Measurements from ENCODE around the gene SLC45A3. TPM values are rescaled to one million over a fixed set of nuclear protein-coding genes. Genes with fewer than 3 reads are reported as not detected.

Gene SLC45A3
- total RNA-seq, 4 donors from 2014 or later: 0.76 to 1.2 (median 1.0) TPM; not detected in 1

DNA sequence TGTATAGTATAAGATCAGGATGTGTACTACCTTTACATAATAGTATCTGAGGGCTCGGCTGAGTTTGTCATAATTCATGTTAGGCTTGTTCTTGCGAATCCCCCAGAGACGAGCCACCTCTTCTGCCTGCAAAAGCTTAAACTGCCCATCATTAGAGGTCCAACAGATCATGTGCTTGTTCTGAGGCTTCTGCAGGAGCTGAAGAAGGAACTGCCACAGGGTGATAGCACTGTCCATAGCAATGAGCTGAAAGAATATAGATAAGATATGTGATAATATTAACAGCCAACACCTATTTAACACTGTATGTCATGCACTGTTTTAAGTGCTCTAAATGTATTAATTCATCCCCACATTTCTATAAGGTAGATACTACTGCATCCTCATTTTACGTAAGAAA is 56.7 kb downstream of the SLC45A3 start:
- Histone ChIP-seq H3K27ac (no peak overlapping the region), H3K4me3 (no peak overlapping the region), H3K36me3 (peaks cover 0 to 38% of the 10 kb centered on the region in 2 donors), H3K27me3 (no peaks in the 10 kb centered on the region), H3K4me1 (peaks cover 11 to 16% of the 10 kb centered on the region in 2 donors), H3K9me3 (no peaks in the 10 kb centered on the region)
- in situ Hi-C loops (cut with MboI; ENCODE audit: low sequenced_read_pairs in 4 of 4) (no loop called here), intact Hi-C loops (cut with DNase I; ENCODE audit: low total_unique reads) (no loop called here)
- DNase-seq (no peak), ATAC-seq (no peak)
- TF ChIP-seq POLR2A (IDR thresholded peaks at IDR 0.05): no peak
- TF ChIP-seq, protein P1, sequence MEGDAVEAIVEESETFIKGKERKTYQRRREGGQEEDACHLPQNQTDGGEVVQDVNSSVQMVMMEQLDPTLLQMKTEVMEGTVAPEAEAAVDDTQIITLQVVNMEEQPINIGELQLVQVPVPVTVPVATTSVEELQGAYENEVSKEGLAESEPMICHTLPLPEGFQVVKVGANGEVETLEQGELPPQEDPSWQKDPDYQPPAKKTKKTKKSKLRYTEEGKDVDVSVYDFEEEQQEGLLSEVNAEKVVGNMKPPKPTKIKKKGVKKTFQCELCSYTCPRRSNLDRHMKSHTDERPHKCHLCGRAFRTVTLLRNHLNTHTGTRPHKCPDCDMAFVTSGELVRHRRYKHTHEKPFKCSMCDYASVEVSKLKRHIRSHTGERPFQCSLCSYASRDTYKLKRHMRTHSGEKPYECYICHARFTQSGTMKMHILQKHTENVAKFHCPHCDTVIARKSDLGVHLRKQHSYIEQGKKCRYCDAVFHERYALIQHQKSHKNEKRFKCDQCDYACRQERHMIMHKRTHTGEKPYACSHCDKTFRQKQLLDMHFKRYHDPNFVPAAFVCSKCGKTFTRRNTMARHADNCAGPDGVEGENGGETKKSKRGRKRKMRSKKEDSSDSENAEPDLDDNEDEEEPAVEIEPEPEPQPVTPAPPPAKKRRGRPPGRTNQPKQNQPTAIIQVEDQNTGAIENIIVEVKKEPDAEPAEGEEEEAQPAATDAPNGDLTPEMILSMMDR (IDR thresholded peaks at IDR 0.05 in 4 of 5, conservative IDR thresholded peaks at IDR 0.05 in 1 of 5): no peak

DNA sequence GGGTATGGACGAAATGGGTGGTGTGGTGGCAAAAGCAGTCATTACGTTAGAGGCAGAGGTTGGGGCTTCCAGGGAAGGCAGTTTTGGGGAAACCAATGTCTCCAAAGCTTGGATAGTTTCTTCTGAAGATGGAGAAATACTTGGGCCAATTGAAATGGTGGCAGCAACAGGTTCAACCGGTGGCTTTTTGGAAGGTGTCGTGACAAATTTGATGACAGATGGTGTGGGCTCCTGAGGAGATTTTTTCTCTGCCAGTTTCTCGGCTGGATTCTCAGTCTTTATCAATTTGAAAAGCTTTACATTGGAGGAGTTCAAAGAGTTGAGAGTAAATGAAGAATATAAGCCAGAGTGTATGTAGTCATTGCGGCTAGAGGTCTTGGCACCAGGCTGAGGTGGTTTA is 60.0 kb downstream of the SLC45A3 start:
- no peak overlapping the region for H3K4me3 ChIP-seq
- H3K27me3 ChIP-seq: no peaks in the 10 kb centered on the region
- TF ChIP-seq POLR2A (IDR thresholded peaks at IDR 0.05): no peak
- TF ChIP-seq, protein P1 (IDR thresholded peaks at IDR 0.05 in 4 of 5, conservative IDR thresholded peaks at IDR 0.05 in 1 of 5): no peak
- peaks cover 0 to 72% of the 10 kb centered on the region in 2 donors for H3K36me3 ChIP-seq
- H3K27ac ChIP-seq: no peak overlapping the region
- DNase-seq (no peak), ATAC-seq (no peak)
- intact Hi-C loops (cut with DNase I; ENCODE audit: low total_unique reads): no loop called here
- H3K4me1 ChIP-seq: peaks cover 0 to 6% of the 10 kb centered on the region in 2 donors
- H3K9me3 ChIP-seq: no peaks in the 10 kb centered on the region
- in situ Hi-C loops (cut with MboI; ENCODE audit: low sequenced_read_pairs in 4 of 4): no loop called here

DNA sequence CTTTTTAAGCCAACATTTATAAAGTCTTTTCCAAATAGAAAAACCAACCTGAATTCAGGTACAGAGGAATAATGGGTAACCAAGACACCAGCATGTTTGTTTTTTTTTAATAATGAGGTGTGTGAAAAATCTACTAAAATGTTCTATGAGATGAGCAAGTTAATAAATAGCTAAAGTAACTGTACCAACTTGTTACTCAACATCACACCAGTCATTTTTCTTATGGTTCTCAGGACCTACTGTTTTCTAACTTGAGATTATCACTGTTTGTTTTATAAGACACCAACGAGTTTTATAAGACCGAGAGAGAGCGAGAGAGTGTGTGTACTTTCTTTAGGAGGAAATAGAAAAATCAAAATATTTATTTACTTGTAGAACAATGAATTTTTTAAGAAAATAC is 60.9 kb downstream of the SLC45A3 start:
- Histone ChIP-seq H3K9me3 (no peaks in the 10 kb centered on the region), H3K4me1 (peaks cover 0 to 3% of the 10 kb centered on the region in 2 donors), H3K36me3 (peaks cover 0 to 77% of the 10 kb centered on the region in 2 donors), H3K27me3 (no peaks in the 10 kb centered on the region), H3K27ac (no peak overlapping the region), H3K4me3 (no peak overlapping the region)
- intact Hi-C loops (cut with DNase I; ENCODE audit: low total_unique reads): no loop called here
- no peak for TF ChIP-seq POLR2A (IDR thresholded peaks at IDR 0.05)
- TF ChIP-seq, protein P1 (IDR thresholded peaks at IDR 0.05 in 4 of 5, conservative IDR thresholded peaks at IDR 0.05 in 1 of 5): no peak
- DNase-seq: no peak
- in situ Hi-C loops (cut with MboI; ENCODE audit: low sequenced_read_pairs in 4 of 4): no loop called here
- no peak for ATAC-seq

DNA sequence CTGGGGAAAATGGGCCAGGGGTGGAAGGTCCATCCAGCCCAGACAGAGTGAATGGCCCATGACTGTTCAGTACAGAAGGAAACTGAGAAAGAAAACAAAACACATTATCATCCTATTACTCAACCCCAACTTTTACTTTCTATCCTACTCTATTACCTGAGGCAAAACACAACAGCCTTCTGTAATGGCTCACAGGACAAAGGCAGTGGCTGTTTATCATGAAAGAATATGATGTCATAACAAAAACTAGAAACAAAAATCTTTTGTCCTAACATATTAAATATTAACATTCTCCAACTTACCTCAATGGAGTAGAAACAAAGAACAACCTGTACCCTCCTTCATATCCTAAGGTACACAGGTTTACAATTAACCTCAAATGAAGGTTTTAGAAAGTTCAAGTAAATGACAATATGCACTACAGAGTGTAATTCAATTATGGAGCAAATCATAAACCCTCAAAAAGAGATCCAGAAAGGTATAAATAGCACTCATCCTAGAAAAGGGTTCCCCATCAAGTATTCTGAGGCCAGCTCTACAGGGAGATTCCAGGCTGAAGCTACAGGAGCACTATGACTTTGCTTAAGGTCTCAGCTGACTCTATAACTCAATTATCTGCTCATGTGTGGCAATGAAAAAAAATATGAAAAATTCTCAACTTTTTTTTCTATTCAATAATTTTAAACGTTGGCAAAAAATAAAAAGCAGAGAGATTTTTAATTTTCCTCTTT is 63.6 kb downstream of the SLC45A3 start:
- H3K4me3 ChIP-seq: no peak overlapping the region
- H3K36me3 ChIP-seq: peaks cover 0 to 76% of the 10 kb centered on the region in 2 donors
- H3K27me3 ChIP-seq: no peaks in the 10 kb centered on the region
- H3K27ac ChIP-seq: no peak overlapping the region
- TF ChIP-seq, protein P1 (IDR thresholded peaks at IDR 0.05 in 4 of 5, conservative IDR thresholded peaks at IDR 0.05 in 1 of 5): no peak
- no peak for TF ChIP-seq POLR2A (IDR thresholded peaks at IDR 0.05)
- in situ Hi-C loops (cut with MboI; ENCODE audit: low sequenced_read_pairs in 4 of 4): no loop called here
- peaks cover 0 to 2% of the 10 kb centered on the region in 2 donors for H3K4me1 ChIP-seq
- no peaks in the 10 kb centered on the region for H3K9me3 ChIP-seq
- no peak for ATAC-seq
- intact Hi-C loops (cut with DNase I; ENCODE audit: low total_unique reads): no loop called here
- no peak for DNase-seq
